Smooth muscle cell (in vitro differentiated cells): ENCODE measurements around the gene GID4. TPM values are rescaled to one million over a fixed set of nuclear protein-coding genes. Genes with fewer than 3 reads are reported as not detected.
"Not testable (repeated sequence)": the region's sequence is repeated elsewhere in the genome, so short reads cannot be mapped to it uniquely, and the experiment has no call there.

Experiments used
- DNase-seq: peaks from one replicate; lab custom pipeline; 2025; ENCODE audit not compliant: unreplicated experiment; lab: John Stamatoyannopoulos, UW
- H2AFZ ChIP-seq: fragments of 200-600 bp; sonication (generic); 2 replicates; pipeline ENCODE4 v1.6.0; 2016; ENCODE audit warnings: antibody characterized with exemption, low read depth, mild to moderate bottlenecking
- H3F3A ChIP-seq: fragments of 200-600 bp; sonication (generic); 2 replicates; pipeline ENCODE4 v1.6.0; 2017; ENCODE audit warnings: antibody characterized with exemption, low read depth
- H3K27ac ChIP-seq: fragments of 200-600 bp; sonication (generic); 2 replicates; pipeline ENCODE4 v1.5.1; 2016; ENCODE audit warnings: low read depth, mild to moderate bottlenecking
- H3K27me3 ChIP-seq: fragments of 200-600 bp; sonication (generic); 2 replicates; pipeline ENCODE4 v1.6.1; 2016; ENCODE audit warnings: low read depth, mild to moderate bottlenecking
- H3K36me3 ChIP-seq: fragments of 200-600 bp; sonication (generic); 2 replicates; pipeline ENCODE4 v1.5.1; 2016; ENCODE audit warnings: low read depth
- H3K4me1 ChIP-seq: fragments of 200-600 bp; sonication (generic); 2 replicates; pipeline ENCODE4 v1.5.1; 2016; ENCODE audit warnings: low read depth
- H3K4me2 ChIP-seq: fragments of 200-600 bp; sonication (generic); 2 replicates; pipeline ENCODE4 v1.6.0; 2016; ENCODE audit warnings: mild to moderate bottlenecking
- H3K4me3 ChIP-seq: fragments of 200-600 bp; sonication (generic); 2 replicates; pipeline ENCODE4 v1.5.1; 2016; ENCODE audit warnings: mild to moderate bottlenecking
- H3K79me2 ChIP-seq: fragments of 200-600 bp; sonication (generic); 2 replicates; pipeline ENCODE4 v1.6.0; 2016; ENCODE audit warnings: low read depth, mild to moderate bottlenecking
- H3K9ac ChIP-seq: fragments of 200-600 bp; sonication (generic); 2 replicates; pipeline ENCODE4 v1.6.0; 2016; ENCODE audit warnings: low read depth
- H3K9me3 ChIP-seq: fragments of 200-600 bp; sonication (generic); replicated peaks from 2 replicates; pipeline ENCODE4 v1.5.1; 2016; ENCODE audit warnings: low read depth
- H4K20me1 ChIP-seq: fragments of 200-600 bp; sonication (generic); 2 replicates; pipeline ENCODE4 v1.6.0; 2016; ENCODE audit warnings: low read depth
- WGBS: methylation state at CpG from one replicate; pipeline ENCODE4 v1.1.7; 2016; ENCODE audit warnings: low lambda C conversion rate; 5-methylcytosine and 5-hydroxymethylcytosine counted together
- polyA plus RNA-seq: library from polyadenylated mRNA; unstranded; fragments of >200 nt; fragmentation: Nextera tagmentation; extraction: Ambion mirVana; gene quantifications from 2 replicates; pipeline ENCODE4 v1.2.1, GENCODE V29; 2016
- total RNA-seq: library from RNA; depleted of rRNA; stranded (reverse); fragments of >200 nt; gene quantifications from 2 replicates; pipeline ENCODE4 v1.2.3, GENCODE V29; 2014
- TF ChIP-seq, protein P1 (sequence below): fragments of 200-600 bp; sonication (generic); IDR thresholded peaks from 2 replicates; pipeline ENCODE4 v1.5.1; 2017; ENCODE audit warnings: borderline replicate concordance, mild to moderate bottlenecking, antibody characterized with exemption; ENCODE audit not compliant: insufficient read depth, poor library complexity, severe bottlenecking

GID4 gene
- total and polyA plus RNA-seq, 2 experiments from 2014 or later, result 6.1 to 7.7 TPM

- no peak for DNase-seq
- Histone ChIP-seq H3K9me3 (no peaks in the 10 kb centered on the region), H3K4me1 (no peaks in the 10 kb centered on the region), H4K20me1 (no peaks in the 10 kb centered on the region), H3K4me2 (no peak overlapping the region), H3K27me3 (no peaks in the 10 kb centered on the region), H3K36me3 (no peaks in the 10 kb centered on the region), H2AFZ (no peak overlapping the region), H3K9ac (no peak overlapping the region), H3F3A (no peaks in the 10 kb centered on the region), H3K27ac (no peak overlapping the region), H3K4me3 (no peak overlapping the region), H3K79me2 (no peaks in the 10 kb centered on the region)
- TF ChIP-seq, protein P1, sequence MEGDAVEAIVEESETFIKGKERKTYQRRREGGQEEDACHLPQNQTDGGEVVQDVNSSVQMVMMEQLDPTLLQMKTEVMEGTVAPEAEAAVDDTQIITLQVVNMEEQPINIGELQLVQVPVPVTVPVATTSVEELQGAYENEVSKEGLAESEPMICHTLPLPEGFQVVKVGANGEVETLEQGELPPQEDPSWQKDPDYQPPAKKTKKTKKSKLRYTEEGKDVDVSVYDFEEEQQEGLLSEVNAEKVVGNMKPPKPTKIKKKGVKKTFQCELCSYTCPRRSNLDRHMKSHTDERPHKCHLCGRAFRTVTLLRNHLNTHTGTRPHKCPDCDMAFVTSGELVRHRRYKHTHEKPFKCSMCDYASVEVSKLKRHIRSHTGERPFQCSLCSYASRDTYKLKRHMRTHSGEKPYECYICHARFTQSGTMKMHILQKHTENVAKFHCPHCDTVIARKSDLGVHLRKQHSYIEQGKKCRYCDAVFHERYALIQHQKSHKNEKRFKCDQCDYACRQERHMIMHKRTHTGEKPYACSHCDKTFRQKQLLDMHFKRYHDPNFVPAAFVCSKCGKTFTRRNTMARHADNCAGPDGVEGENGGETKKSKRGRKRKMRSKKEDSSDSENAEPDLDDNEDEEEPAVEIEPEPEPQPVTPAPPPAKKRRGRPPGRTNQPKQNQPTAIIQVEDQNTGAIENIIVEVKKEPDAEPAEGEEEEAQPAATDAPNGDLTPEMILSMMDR, result no peak
- WGBS, result 98% methylated on average over 12 of the region's 12 CpGs
Measured at GRCh38 chr17:17993852-17994251, 45.4 kb upstream of the GID4 start.

- no peaks in the 10 kb centered on the region for H3F3A ChIP-seq
- no peaks in the 10 kb centered on the region for H3K79me2 ChIP-seq
- no peaks in the 10 kb centered on the region for H3K27me3 ChIP-seq
- H2AFZ ChIP-seq, result no peak overlapping the region
- H3K9ac ChIP-seq, result no peak overlapping the region
- 59% methylated on average over 18 of the region's 18 CpGs for WGBS
- H3K4me3 ChIP-seq, result no peak overlapping the region
- H3K36me3 ChIP-seq, result no peaks in the 10 kb centered on the region
- no peak overlapping the region for H3K4me2 ChIP-seq
- no peaks in the 10 kb centered on the region for H4K20me1 ChIP-seq
- TF ChIP-seq, protein P1, result peak; percentile 14
- H3K4me1 ChIP-seq, result no peaks in the 10 kb centered on the region
- no peaks in the 10 kb centered on the region for H3K9me3 ChIP-seq
- H3K27ac ChIP-seq, result no peak overlapping the region
- no peak for DNase-seq
Measured at GRCh38 chr17:17994271-17995069, 44.7 kb upstream of the GID4 start.

- WGBS, result 97% methylated on average over 8 of the region's 8 CpGs
- not testable (repeated sequence) for H3K4me2 ChIP-seq
Measured at GRCh38 chr17:17995887-17996286, 43.3 kb upstream of the GID4 start.

DNA sequence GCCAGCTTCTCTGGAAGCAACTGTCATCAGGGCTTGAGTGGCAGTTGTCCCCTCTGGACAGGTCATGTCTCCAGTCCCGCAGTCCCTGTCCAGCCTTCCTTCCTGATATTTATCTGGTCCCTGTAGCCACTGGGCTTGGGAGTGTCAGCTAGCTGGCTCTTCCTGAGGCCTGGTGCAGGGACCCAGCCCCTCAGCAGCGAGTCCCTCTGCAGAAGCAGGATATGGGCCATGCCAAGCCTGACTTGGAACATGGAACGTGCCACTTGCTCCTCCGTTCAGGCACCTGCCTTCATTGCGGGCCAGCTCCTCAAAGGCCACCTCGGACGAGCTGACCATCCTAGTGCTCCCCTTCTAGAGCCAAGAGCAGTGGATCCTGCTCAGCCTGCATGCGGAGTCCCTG is 40.3 kb upstream of the GID4 start:
- Histone ChIP-seq H3K4me3 (no peak overlapping the region), H3K4me1 (no peaks in the 10 kb centered on the region), H3K79me2 (no peaks in the 10 kb centered on the region), H2AFZ (no peak overlapping the region), H3K27me3 (no peaks in the 10 kb centered on the region), H3K9ac (no peak overlapping the region), H3K4me2 (no peak overlapping the region), H3K27ac (no peak overlapping the region), H3F3A (no peaks in the 10 kb centered on the region), H4K20me1 (no peaks in the 10 kb centered on the region), H3K36me3 (no peaks in the 10 kb centered on the region), H3K9me3 (no peaks in the 10 kb centered on the region)
- 96% methylated on average over 8 of the region's 8 CpGs for WGBS
- no peak for DNase-seq
- TF ChIP-seq, protein P1, result no peak

More at GRCh38 chr17:17995887-17996286, 43.3 kb upstream of the GID4 start:
- H2AFZ ChIP-seq, H3K27me3 ChIP-seq, H3K79me2 ChIP-seq, H3K36me3 ChIP-seq, H3K9ac ChIP-seq, H3K4me3 ChIP-seq, DNase-seq, H3K9me3 ChIP-seq, H3K4me1 ChIP-seq, H3K27ac ChIP-seq, H4K20me1 ChIP-seq, H3F3A ChIP-seq: not testable (repeated sequence)
